ENCODE data around the gene VPS13A. TPM values are rescaled to one million over a fixed set of nuclear protein-coding genes. Genes with fewer than 3 reads are reported as not detected.
A peak's percentile ranks its signal among the peaks of the same experiment; 100 is the strongest.

The VPS13A gene
- 19.6 and 52.9 TPM in 2 replicates for total RNA-seq

- DNase-seq (ENCODE audit: low read depth): peak; percentile 70
These were observed at the start of gene VPS13A for GRCh38 chr9:77177143-77177893. Gene VPS13A, plus strand, starts transcription at chr9:77177534. Its CDS starts 171 bp downstream, at chr9:77177705.

DNA sequence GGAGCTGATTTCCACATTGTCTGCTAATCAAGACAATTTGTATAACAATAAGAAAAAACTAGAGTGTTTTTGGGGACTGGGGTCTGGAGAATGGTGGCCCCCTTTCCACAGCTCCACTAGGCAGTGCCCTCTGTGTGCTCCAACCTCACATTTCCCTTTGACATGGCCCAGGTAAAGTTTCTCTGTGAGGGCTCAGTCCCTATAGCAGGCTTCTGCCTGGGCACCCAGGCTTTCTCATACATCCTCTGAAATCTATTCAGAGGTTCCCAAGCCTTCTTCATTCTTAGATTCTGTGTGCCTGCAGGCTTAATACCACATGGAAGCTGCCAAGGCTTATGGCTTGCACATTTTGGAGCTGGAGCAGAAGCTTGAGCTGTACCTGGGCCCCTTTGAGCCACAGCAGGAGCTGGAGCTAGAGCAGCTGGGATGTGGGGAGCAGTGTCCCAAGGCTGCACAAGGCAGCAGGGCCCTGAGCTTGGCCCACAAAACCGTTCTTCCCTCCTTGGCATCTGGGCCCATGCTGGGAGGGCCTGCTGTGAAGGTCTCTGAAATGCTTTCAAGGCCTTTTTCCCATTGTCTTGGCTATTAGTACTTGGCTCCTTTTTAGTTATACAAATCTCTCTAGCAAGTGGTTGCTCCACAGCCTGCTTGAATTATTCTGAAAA lies 49.1 kb upstream of the VPS13A start:
- DNase-seq (ENCODE audit: low read depth): no peak

DNA sequence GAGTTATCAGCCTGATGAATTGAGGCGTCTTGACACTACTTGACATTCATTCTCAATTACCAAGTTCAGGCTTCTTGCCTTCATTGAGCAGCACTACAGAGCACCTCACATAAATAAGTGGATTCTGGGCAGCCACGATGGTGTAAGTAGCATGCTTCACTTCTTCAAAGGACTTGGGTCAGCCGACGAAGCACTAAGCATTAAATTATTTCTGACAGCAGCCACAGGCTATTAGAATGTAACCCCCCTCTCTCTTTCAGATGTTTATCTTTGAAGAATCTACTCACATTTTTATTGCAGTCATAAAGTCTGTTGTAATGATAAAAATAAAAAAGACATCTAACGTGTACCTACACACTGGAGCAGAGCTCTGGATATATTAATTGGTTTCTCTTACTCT lies 45.9 kb upstream of the VPS13A start:
- no peak for DNase-seq (ENCODE audit: low read depth)

DNA sequence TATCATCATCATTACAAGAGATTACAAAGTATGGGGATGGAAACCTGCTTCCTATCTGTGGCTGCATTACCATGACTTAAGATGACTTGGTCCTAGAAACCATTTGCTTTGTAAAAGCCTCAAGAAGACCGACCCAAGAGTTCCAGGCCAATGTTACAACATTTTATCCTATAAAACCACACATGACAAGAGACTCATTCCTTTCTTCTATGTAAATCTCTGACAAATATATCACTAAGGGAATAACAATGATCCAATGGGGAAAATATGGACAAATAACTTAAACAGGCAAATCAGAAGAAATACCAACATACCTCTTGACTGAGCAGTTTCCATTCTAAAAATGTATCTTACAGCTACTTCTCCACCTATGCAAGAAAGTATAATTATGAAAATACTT lies 44.3 kb upstream of the VPS13A start:
- no peak for DNase-seq (ENCODE audit: low read depth)

DNA sequence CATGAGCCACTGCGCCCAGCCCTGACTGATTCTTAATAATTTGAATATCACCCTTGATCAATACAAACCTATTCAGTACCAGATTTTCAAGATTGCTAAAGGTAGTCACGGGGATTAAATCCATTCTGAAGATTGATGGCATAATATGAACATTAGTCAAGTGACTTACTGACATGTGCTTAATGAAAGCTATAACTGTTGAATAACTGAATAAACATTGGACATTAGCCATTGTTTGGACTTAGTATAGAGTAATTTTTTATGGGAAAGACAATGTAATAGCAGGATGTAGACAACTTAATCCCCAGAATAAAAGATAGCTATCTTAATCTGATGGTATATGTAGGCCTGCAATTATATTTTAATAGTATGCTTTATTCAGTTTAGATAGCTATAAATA lies 35.0 kb upstream of the VPS13A start:
- DNase-seq (ENCODE audit: low read depth): no peak

DNA sequence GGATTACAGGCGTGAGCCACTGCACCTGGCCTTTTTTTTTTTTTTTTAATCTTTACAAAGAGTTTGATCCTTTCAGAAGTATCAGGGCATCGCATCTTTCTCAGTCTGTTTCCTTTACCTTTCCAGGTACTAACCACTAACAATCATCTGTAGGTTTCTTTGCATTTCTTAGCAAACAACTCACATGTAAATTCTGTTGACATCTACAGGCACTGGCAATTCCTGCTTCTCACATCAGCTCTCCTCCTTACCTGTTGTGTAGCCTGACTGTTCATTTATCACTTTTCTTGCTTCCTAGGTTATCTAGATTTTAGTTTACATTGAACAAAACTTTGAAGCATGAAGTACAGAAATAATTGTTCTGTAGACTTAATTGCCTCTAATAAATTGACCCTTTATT lies 27.5 kb upstream of the VPS13A start:
- no peak for DNase-seq (ENCODE audit: low read depth)

GRCh38 chr9:77152289-77152688 lies 25.0 kb upstream of the VPS13A start:
- DNase-seq (ENCODE audit: low read depth): no peak

DNA sequence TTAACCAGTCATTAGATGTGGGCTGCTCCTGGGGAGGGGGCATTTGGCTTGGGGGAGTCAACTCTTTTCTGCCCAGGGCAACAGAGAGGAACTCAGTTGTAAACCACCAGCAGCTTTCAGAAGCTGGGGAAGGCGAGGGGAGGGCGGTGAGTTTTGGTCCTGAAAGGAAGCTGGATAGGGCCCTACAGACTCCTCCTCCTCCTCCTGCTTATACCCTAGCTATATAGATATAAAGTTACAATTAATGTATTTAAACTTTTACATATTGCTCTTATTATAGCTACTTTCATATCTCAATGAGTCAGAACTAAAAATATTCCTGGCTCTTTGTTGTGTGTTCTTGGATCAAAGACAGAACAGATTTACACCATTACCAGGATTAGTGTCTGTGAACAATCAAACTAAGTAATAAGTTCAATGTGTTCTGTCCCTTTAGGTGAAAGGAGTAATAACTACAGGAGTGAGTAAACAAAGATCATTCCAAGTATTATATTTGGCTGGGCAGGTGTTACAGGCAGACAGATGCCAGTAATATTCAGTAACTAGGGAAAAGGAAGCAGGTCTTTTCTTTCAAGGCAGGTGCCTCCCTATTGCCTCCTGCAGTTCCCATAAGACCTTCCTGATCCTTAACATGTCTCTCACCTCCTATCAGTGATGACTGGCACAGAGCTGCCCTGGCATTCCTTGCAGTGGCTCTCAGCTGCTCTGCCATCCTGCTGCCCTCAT lies 20.5 kb upstream of the VPS13A start:
- no peak for DNase-seq (ENCODE audit: low read depth)

DNA sequence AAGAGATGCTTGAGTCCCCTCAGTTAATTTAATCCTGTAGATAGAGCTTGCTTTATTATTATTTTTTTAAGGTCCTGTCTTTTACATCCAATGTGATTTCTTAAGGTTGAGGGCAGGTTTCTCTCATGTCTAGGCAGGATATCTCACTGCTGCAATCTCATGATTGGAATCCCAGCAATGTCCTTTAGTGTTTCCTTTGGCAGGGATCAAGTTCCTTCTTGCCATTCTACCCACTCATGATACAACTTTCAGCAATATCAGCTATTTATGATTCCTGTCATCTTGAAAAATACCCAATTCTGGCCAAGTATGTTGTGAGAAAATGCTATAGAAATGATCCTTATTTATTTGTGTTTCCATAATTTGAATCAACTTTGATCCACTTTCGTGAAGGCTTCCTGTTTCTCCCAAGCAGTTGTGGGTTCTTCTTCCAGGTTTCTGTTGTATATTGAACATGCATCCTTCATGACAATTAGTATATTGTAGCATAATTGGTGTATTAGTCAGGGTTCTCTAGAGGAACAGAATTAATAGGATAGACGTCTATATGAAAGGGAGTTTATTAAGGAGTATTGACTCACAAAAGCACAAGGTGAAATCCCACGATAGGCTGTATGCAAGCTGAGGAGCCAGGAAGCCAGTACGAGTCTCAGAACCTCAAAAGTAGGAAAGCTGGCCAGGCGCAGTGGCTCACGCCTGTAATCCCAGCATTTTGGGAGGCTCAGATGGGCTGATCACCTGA lies 18.4 kb upstream of the VPS13A start:
- peak; percentile 16 for DNase-seq (ENCODE audit: low read depth)

DNA sequence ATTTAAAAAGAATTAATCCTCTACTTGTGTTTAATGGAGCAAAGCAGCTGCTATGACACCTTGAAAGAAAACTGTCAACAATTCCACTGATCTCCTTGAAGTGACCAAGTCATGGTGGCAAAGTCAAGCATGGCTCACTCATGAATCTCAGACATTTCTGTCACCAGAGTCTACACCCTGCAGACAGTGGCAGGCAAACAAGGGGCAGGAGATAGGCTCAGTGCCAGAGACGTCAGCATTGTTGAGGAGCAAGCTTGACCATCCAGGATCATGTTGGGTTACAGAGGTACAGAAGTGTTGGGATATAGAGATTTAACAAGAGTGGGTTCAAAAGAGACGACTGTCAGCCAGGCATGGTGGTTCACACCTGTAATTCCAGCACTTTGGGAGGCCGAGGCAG lies 16.1 kb upstream of the VPS13A start:
- DNase-seq (ENCODE audit: low read depth): peak; percentile 13

- no peak for DNase-seq (ENCODE audit: low read depth)
These were observed 15.4 kb upstream of the VPS13A start for GRCh38 chr9:77161966-77162365.

GRCh38 chr9:77162366-77162765 lies 15.0 kb upstream of the VPS13A start:
- no peak for DNase-seq (ENCODE audit: low read depth)

DNA sequence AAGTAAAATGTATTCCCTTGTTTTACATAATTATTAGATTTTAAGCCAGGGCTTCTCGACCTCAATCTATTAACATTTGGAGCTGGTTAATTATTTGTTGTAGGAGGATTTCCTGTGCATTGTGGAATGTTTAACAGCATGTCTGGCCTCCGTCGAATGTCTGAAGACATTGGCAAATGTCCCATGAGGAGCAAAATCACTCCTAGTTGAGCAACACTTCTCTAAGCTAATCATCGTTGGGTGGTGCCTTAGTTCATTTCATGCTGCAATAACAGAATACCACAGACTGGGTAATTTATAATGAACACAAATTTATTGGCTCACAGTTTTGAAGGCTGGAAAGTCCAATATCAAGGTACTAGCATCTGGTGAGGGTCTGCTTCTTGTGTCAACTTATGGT lies 13.4 kb upstream of the VPS13A start:
- peak; percentile 91 for DNase-seq (ENCODE audit: low read depth)

DNA sequence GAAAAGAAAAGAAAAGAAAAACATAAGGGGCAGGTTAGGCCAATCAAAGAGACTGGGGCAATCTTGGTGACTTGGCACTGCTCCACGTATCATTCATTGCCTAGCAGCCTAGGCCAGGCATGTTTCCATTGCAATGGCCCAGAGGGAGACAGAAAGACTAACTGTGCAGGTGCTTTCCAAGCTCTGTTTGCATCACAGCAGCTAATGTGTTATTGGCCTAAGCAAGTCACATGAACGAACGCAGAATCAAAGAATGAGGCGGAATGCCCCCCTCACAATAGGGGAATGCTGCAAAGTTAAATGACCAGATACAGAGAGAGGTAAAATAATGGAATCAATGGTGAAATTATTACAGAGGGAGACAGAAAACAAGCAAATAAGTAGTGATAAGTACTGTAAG lies 11.1 kb upstream of the VPS13A start:
- no peak for DNase-seq (ENCODE audit: low read depth)

- no peak for DNase-seq (ENCODE audit: low read depth)
These were observed 6.2 kb upstream of the VPS13A start for GRCh38 chr9:77170991-77171699.

DNA sequence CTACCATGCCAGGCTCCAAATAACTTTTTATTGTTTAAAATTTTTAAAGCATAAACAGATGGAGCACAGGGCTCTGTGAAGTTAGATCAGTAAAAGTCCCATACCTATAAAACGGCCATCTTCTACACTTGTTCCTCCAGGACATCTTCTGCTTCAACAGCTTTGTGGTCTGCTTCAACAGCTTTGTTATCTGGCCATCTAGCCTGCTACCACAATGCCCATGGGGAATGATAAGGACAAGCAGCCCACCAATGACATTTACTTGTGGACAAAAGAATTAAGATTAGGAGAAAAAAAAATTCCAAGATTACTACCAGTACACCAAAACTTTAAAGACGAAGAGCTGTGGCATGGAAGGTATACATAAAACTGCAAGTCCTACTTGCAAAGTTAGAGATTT lies 2.2 kb upstream of the VPS13A start:
- no peak for DNase-seq (ENCODE audit: low read depth)

GRCh38 chr9:77176106-77176505 lies 1.2 kb upstream of the VPS13A start:
- no peak for DNase-seq (ENCODE audit: low read depth)

GRCh38 chr9:77176686-77177142 lies 620 bp upstream of the VPS13A start:
- no peak for DNase-seq (ENCODE audit: low read depth)

DNA sequence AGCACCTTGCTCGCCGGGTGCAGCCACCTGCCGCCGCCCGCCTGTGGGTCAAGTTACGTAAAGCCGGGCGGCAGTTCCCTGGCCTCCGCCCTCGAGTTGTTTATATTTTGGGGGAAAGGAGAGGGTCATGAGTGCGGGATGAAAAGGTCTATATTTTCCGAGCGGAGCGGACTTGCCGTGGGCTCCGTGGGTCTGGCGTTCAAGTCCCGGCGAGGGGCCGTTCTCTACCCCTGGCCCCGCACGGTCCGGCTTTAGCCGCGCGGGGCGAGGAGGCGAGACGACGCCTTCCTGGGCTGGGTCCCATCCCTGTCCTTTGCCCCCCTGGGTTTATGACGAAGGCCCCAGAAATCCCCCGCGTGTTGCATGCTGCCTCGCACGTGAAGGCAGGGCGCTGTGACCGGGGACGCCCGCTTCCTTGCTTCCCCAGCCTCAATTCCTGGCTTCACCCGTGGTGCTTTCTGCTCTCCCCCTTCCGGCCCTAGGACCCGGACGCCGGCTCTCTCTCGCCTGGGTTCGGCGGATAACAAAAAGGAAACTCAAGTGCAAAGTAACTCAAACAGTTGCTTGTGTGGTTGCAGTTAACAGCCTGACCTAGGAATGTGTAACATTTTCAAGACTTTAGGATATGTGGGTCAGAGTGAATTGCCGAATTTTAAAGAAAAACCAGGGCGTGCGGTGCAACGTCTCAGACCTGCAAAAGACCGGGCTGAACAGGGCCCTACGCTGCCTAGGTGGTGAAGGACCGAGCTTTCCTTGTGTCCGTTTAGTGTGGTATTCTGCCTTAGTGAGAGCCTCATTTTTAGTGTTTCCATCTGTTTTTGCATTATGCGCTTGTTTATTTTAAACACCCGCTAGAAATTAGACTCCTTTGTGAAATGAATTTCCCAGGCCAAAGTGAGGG lies 810 bp downstream of the VPS13A start:
- peak; percentile 12 for DNase-seq (ENCODE audit: low read depth)

DNA sequence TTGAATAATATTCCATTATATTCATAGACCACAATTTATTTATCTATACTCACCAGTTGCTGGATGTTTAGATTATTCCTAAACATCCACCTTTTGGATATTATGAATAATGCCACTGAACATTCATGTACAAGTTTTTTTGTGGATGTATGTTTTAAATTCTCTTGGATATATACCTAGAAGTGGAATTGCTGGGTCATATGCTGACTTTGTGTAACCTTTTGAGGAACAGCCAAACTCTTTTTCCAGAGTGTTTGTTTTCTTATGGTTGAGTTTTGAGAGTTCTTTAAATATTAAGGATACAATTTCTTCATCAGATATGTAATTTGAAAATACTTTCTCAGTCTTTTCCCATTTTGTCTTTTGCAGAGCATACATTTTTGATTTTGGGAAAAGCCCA lies 2.7 kb downstream of the VPS13A start:
- no peak for DNase-seq (ENCODE audit: low read depth)

Measured in renal cortical epithelial cell (primary cell).